ENCODE data around the gene SH3BP2.

DNA sequence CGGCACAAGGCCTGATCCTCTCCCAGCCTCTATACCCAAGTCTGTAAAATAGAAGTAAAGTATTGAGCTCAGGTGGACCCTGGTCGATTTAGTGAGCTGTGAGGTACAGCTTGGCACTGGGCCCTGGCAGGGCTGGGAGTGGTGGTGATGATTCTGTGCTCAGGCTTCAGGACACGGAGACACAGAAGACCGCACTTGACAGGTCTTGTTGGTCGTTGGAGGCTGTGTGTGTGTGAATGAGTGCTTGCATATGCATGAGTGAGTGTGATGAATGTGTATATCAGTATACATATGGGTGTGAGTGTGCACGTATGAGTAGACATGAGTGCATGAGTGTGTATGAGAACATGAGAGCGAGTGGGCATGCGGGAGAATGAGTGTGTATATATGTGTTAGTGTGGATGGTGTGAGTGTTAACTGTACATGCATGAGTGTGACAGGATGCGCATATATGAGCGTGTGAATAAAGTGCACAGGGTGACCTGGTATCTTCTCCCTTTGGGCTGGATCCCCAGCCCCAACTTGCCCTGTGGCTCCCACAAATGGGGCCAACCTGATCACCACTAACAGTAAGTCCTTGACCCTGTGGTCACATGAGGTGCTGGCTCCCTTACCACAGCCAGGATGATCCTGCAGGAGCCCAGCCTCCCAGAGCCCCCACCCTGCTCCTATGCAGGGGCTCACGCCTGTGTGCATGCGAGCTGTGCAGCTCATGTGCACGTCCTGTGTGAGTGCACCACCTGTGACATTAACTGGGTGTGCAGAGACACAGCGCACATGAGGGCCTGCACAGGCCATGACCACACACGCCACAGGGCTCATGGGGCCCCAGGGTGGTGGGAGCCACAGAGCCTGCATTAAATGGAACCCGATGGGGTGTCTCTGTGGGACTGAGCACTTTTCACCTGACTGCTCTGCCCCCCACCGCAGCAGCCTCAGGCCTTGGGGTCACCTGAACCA, 20.8 kb downstream of the SH3BP2 start:
- TF ChIP-seq PAX5 (IDR thresholded peaks at IDR 0.05; ENCODE audit: insufficient read depth, low read length, severe bottlenecking) (no peak), POLR2A (IDR thresholded peaks at IDR 0.05; ENCODE audit: low read depth, low read length) (no peak)
